HCT116 (cell line): ENCODE results near the gene TPX2. TPM values are rescaled to one million over a fixed set of nuclear protein-coding genes. Genes with fewer than 3 reads are reported as not detected.

Experiments used
- ATAC-seq: fragments of 200-7000 bp; cut with Tn5 transposase; 2 replicates; pipeline ENCODE4 v1.9.1; 2020; ENCODE audit warnings: mild to moderate bottlenecking, moderate library complexity
- BruUV-seq: library from RNA; stranded (reverse); fragments of 400-500 nt; replicated peaks from 2 replicates; lab custom pipeline; 2021; lab: Mats Ljungman, UMichigan
- CTCF ChIA-PET: fragments of 300-600 bp; sonication (Branson Sonifier 250); formaldehyde crosslinking; loops from one replicate; lab custom pipeline; 2021; ENCODE audit warnings: antibody characterized with exemption; lab: Charles Lee
- POLR2A ChIA-PET: fragments of 300-600, 350-600 bp; sonication (Branson Sonifier 250); formaldehyde crosslinking; loops from one replicate; lab custom pipeline; 2021; ENCODE audit warnings: antibody characterized with exemption; lab: Charles Lee
- RAD21 ChIA-PET, 2 experiments: fragments of 300-600 bp; sonication (Branson Sonifier 250); formaldehyde crosslinking; loops; one replicate each; lab custom pipeline; 2023; ENCODE audit warnings: low total read pairs in 2 of 2; ENCODE audit not compliant: uncharacterized antibody in 2 of 2, unreplicated experiment in 2 of 2, low non-redundant PET in 1 of 2; lab: Charles Lee
- DNase-seq: peaks from one replicate; pipeline ENCODE4 v3.0.0-alpha.2; 2010; ENCODE audit warnings: low read depth, low spot score
- H2AFZ ChIP-seq: fragments of 200-600 bp; shearing (Covaris generic), sonication (generic); 2 replicates; pipeline ENCODE4 v1.6.1; 2017; ENCODE audit warnings: low read depth, mixed run types, mixed read lengths, antibody characterized with exemption, low read length; ENCODE audit not compliant: poor library complexity, severe bottlenecking
- H3K27ac ChIP-seq: 2 replicates; pipeline ENCODE4 v1.5.1; 2012; ENCODE audit warnings: low read depth, low read length
- H3K27me3 ChIP-seq: fragments of 200-600 bp; sonication (generic); 2 replicates; pipeline ENCODE4 v1.6.1; 2016; ENCODE audit warnings: mixed run types, low read length, mixed read lengths; ENCODE audit not compliant: insufficient read depth
- H3K36me3 ChIP-seq, 2 experiments: fragments of 200-500 bp in 1 of 2; fragments of 200-600 bp in 1 of 2; sonication (Bioruptor generic) in 1 of 2; sonication (generic) in 1 of 2; 2 replicates each; pipeline versions ENCODE4 v1.5.1 to v1.6.1; 2014 to 2016; ENCODE audit warnings: low read length in 2 of 2, inconsistent platforms in 1 of 2, mixed read lengths in 1 of 2, mixed run types in 1 of 2; ENCODE audit not compliant: insufficient read depth in 2 of 2, control insufficient read depth in 1 of 2
- H3K4me1 ChIP-seq, 2 experiments: fragments of 200-600 bp in 1 of 2; sonication (generic) in 1 of 2; 2 replicates each; pipeline versions ENCODE4 v1.5.1 to v1.6.1; 2012 to 2017; ENCODE audit warnings: low read length in 2 of 2, inconsistent platforms in 1 of 2, mild to moderate bottlenecking in 1 of 2, mixed read lengths in 1 of 2, mixed run types in 1 of 2, moderate library complexity in 1 of 2; ENCODE audit not compliant: insufficient read depth in 2 of 2, control insufficient read depth in 1 of 2
- H3K4me2 ChIP-seq: fragments of 200-600 bp; sonication (generic); 2 replicates; pipeline ENCODE4 v1.6.1; 2017; ENCODE audit warnings: mixed run types, low read length, mixed read lengths
- H3K4me3 ChIP-seq, 2 experiments: fragments of 200-600 bp in 1 of 2; sonication (generic) in 1 of 2; replicated peaks in 1 of 2; 2 replicates each; pipeline ENCODE4 v1.5.1; 2011 to 2016; ENCODE audit warnings: low read length in 2 of 2, control low read depth in 1 of 2, low read depth in 1 of 2, mild to moderate bottlenecking in 1 of 2, mixed read lengths in 1 of 2, mixed run types in 1 of 2
- H3K79me2 ChIP-seq: fragments of 200-600 bp; sonication (generic); 2 replicates; pipeline ENCODE4 v1.6.1; 2017; ENCODE audit warnings: mild to moderate bottlenecking, mixed run types, low read length, moderate library complexity, mixed read lengths; ENCODE audit not compliant: insufficient read depth
- H3K9ac ChIP-seq: fragments of 200-600 bp; sonication (generic); 2 replicates; pipeline ENCODE4 v1.6.1; 2016; ENCODE audit warnings: low read length, mixed read lengths
- H3K9me2 ChIP-seq: fragments of 200-600 bp; sonication (generic), shearing (Covaris generic); 2 replicates; pipeline ENCODE4 v1.6.1; 2017; ENCODE audit warnings: mixed run types, mild to moderate bottlenecking, moderate library complexity; ENCODE audit not compliant: insufficient read depth
- H3K9me3 ChIP-seq, 2 experiments: fragments of 200-500 bp in 1 of 2; fragments of 200-600 bp in 1 of 2; sonication (Bioruptor generic) in 1 of 2; sonication (generic) in 1 of 2; 2 replicates each; pipeline ENCODE4 v1.6.1; 2014 to 2017; ENCODE audit warnings: low read length in 2 of 2, mixed read lengths in 2 of 2, inconsistent platforms in 1 of 2, low read depth in 1 of 2, mild to moderate bottlenecking in 1 of 2, mixed run types in 1 of 2, moderate library complexity in 1 of 2; ENCODE audit not compliant: control insufficient read depth in 1 of 2, insufficient read depth in 1 of 2
- H4K20me1 ChIP-seq: fragments of 200-600 bp; sonication (generic), shearing (Covaris generic); 2 replicates; pipeline ENCODE4 v1.6.1; 2017; ENCODE audit warnings: mixed run types, mild to moderate bottlenecking, moderate library complexity; ENCODE audit not compliant: insufficient read depth
- CBX3 ChIP-seq: IDR thresholded peaks from 2 replicates; pipeline ENCODE4 v1.6.1; 2012; ENCODE audit warnings: low read depth
- CEBPB ChIP-seq: IDR thresholded peaks from 2 replicates; pipeline ENCODE4 v1.6.1; 2012; ENCODE audit warnings: low read depth
- EGR1 ChIP-seq: IDR thresholded peaks from 2 replicates; pipeline ENCODE4 v1.6.1; 2012; ENCODE audit warnings: low read depth
- ELF1 ChIP-seq: IDR thresholded peaks from 2 replicates; pipeline ENCODE4 v1.6.1; 2012; ENCODE audit warnings: low read depth, borderline replicate concordance
- EZH2 ChIP-seq: fragments of 200-600 bp; sonication (generic); IDR thresholded peaks from 2 replicates; pipeline ENCODE4 v1.6.1; 2017; ENCODE audit warnings: antibody characterized with exemption, mixed run types
- EZH2phosphoT487 ChIP-seq: fragments of 200-600 bp; IDR thresholded peaks from 2 replicates; pipeline ENCODE4 v1.6.1; 2018; ENCODE audit warnings: antibody characterized with exemption, borderline replicate concordance
- JUND ChIP-seq: IDR thresholded peaks from 2 replicates; pipeline ENCODE4 v1.6.1; 2012
- POLR2A ChIP-seq: IDR thresholded peaks from 2 replicates; pipeline ENCODE4 v1.7.0; 2011; ENCODE audit warnings: borderline replicate concordance; ENCODE audit not compliant: insufficient read depth, insufficient read length; ENCODE audit errors: extremely low read depth
- POLR2AphosphoS5 ChIP-seq: IDR thresholded peaks from 2 replicates; pipeline ENCODE4 v1.6.1; 2011; ENCODE audit warnings: mild to moderate bottlenecking, low read depth, low read length, moderate library complexity
- SIN3A ChIP-seq: IDR thresholded peaks from 2 replicates; pipeline ENCODE4 v1.6.1; 2012; ENCODE audit warnings: low read depth
- SP1 ChIP-seq: IDR thresholded peaks from 2 replicates; pipeline ENCODE4 v1.6.1; 2012; ENCODE audit warnings: low read depth
- SRF ChIP-seq: IDR thresholded peaks from 2 replicates; pipeline ENCODE4 v1.6.1; 2012; ENCODE audit warnings: low read depth
- YY1 ChIP-seq: IDR thresholded peaks from 2 replicates; pipeline ENCODE4 v1.6.1; 2011; ENCODE audit warnings: low read length, low read depth, moderate library complexity, mild to moderate bottlenecking; ENCODE audit not compliant: insufficient replicate concordance; ENCODE audit errors: extremely low read depth
- ZFX ChIP-seq: fragments of 450-650 bp; IDR thresholded peaks from 2 replicates; pipeline ENCODE4 v1.6.1; 2017
- ZNF274 ChIP-seq: fragments of 200-500 bp; sonication (Bioruptor generic); IDR thresholded peaks from 2 replicates; pipeline ENCODE4 v1.6.1; 2014; ENCODE audit warnings: mild to moderate bottlenecking, low read depth, low read length, inconsistent platforms
- intact Hi-C: fragments of 100-400 bp; cut with micrococcal nuclease; formaldehyde crosslinking; loops from 2 replicates; pipeline ENCODE4 v1.10.0; 2022
- total RNA-seq: library from RNA; stranded (reverse); gene quantifications from one replicate; pipeline ENCODE4 v1.2.1, GENCODE V29; 2021; ENCODE audit not compliant: unreplicated experiment
- TF ChIP-seq, protein P1 (sequence below): IDR thresholded peaks from 2 replicates; pipeline ENCODE4 v1.6.1; 2012; ENCODE audit warnings: low read depth
- TF ChIP-seq, protein P2 (sequence below): IDR thresholded peaks from 2 replicates; pipeline ENCODE4 v1.6.1; 2012
- TF ChIP-seq, protein P3 (sequence below), 3 experiments: fragments of 200-600 bp in 1 of 3; sonication (generic) in 1 of 3; IDR thresholded peaks in 2 of 3; conservative IDR thresholded peaks in 1 of 3; 2 replicates each; pipeline ENCODE4 v1.5.1; 2012 to 2017; ENCODE audit warnings: low read depth in 2 of 3, low read length in 2 of 3, antibody characterized with exemption in 1 of 3, borderline replicate concordance in 1 of 3, control low read depth in 1 of 3, mild to moderate bottlenecking in 1 of 3, mixed read lengths in 1 of 3, mixed run types in 1 of 3, moderate library complexity in 1 of 3; ENCODE audit not compliant: insufficient read depth in 1 of 3
- TF ChIP-seq, protein P4 (sequence below): IDR thresholded peaks from 2 replicates; pipeline ENCODE4 v1.6.1; 2011; ENCODE audit warnings: mild to moderate bottlenecking, low read length, moderate library complexity; ENCODE audit not compliant: insufficient replicate concordance; ENCODE audit errors: extremely low read depth
- TF ChIP-seq, protein P5 (sequence below): IDR thresholded peaks from 2 replicates; pipeline ENCODE4 v1.6.1; 2012

TPX2 gene
- total RNA-seq, 1 experiment from 2014 or later, result 163 TPM

DNA sequence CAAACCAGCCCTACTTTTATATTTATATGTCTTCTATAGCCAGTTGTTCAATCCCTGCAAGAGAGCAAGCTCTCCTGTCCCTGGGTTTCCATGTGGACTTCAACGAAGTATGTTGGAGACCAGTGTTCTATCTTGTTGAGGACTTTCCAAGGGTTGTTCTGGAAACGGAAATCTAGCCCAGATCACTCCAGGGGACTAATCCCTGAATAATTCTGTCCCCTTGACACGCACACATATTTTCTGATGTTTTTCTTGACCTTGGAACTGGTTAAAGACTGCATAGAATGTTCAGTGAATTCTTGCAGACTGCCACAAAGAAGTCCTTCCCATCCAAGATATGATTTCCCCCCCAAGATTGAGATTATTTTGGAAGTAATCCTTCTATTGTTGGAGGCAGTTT is 70.6 kb downstream of the TPX2 start:
- no peak overlapping the region for H2AFZ ChIP-seq
- no peak overlapping the region for H3K4me3 ChIP-seq
- no peaks in the 10 kb centered on the region for H4K20me1 ChIP-seq
- ATAC-seq (no peak), DNase-seq (no peak)
- H3K9me3 ChIP-seq, result no peaks in the 10 kb centered on the region
- no peaks in the 10 kb centered on the region for H3K79me2 ChIP-seq
- H3K4me2 ChIP-seq, result no peak overlapping the region
- intact Hi-C loops, result no loop called here
- no peak overlapping the region for H3K9ac ChIP-seq
- no peaks in the 10 kb centered on the region for H3K27me3 ChIP-seq
- ChIA-PET RAD21 (no interaction called here), POLR2A (no interaction called here), CTCF (no interaction called here)
- peaks cover 4 to 7% of the 10 kb centered on the region in 2 experiments for H3K36me3 ChIP-seq
- no peaks in the 10 kb centered on the region for H3K9me2 ChIP-seq
- TF ChIP-seq EGR1, result no peak
- TF ChIP-seq ELF1, result no peak
- TF ChIP-seq, protein P1, sequence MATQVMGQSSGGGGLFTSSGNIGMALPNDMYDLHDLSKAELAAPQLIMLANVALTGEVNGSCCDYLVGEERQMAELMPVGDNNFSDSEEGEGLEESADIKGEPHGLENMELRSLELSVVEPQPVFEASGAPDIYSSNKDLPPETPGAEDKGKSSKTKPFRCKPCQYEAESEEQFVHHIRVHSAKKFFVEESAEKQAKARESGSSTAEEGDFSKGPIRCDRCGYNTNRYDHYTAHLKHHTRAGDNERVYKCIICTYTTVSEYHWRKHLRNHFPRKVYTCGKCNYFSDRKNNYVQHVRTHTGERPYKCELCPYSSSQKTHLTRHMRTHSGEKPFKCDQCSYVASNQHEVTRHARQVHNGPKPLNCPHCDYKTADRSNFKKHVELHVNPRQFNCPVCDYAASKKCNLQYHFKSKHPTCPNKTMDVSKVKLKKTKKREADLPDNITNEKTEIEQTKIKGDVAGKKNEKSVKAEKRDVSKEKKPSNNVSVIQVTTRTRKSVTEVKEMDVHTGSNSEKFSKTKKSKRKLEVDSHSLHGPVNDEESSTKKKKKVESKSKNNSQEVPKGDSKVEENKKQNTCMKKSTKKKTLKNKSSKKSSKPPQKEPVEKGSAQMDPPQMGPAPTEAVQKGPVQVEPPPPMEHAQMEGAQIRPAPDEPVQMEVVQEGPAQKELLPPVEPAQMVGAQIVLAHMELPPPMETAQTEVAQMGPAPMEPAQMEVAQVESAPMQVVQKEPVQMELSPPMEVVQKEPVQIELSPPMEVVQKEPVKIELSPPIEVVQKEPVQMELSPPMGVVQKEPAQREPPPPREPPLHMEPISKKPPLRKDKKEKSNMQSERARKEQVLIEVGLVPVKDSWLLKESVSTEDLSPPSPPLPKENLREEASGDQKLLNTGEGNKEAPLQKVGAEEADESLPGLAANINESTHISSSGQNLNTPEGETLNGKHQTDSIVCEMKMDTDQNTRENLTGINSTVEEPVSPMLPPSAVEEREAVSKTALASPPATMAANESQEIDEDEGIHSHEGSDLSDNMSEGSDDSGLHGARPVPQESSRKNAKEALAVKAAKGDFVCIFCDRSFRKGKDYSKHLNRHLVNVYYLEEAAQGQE, result no peak
- TF ChIP-seq, protein P2, sequence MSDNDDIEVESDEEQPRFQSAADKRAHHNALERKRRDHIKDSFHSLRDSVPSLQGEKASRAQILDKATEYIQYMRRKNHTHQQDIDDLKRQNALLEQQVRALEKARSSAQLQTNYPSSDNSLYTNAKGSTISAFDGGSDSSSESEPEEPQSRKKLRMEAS, result no peak
- no peak for TF ChIP-seq ZFX
- TF ChIP-seq SRF, result no peak
- TF ChIP-seq, protein P3, sequence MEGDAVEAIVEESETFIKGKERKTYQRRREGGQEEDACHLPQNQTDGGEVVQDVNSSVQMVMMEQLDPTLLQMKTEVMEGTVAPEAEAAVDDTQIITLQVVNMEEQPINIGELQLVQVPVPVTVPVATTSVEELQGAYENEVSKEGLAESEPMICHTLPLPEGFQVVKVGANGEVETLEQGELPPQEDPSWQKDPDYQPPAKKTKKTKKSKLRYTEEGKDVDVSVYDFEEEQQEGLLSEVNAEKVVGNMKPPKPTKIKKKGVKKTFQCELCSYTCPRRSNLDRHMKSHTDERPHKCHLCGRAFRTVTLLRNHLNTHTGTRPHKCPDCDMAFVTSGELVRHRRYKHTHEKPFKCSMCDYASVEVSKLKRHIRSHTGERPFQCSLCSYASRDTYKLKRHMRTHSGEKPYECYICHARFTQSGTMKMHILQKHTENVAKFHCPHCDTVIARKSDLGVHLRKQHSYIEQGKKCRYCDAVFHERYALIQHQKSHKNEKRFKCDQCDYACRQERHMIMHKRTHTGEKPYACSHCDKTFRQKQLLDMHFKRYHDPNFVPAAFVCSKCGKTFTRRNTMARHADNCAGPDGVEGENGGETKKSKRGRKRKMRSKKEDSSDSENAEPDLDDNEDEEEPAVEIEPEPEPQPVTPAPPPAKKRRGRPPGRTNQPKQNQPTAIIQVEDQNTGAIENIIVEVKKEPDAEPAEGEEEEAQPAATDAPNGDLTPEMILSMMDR (IDR thresholded peaks at IDR 0.05 in 2 of 3, conservative IDR thresholded peaks at IDR 0.05 in 1 of 3; ENCODE audit: borderline replicate concordance in 1 of 3, insufficient read depth in 1 of 3, low read depth in 2 of 3, low read length in 2 of 3), result no peak
- no peak for TF ChIP-seq POLR2A
- TF ChIP-seq CBX3, result no peak
- no peak for TF ChIP-seq EZH2
- TF ChIP-seq SP1, result no peak
- no peak for TF ChIP-seq POLR2AphosphoS5
- TF ChIP-seq YY1, result no peak
- no peak for TF ChIP-seq JUND
- no peak for TF ChIP-seq SIN3A
- no peak for TF ChIP-seq ZNF274
- TF ChIP-seq EZH2phosphoT487, result no peak
- TF ChIP-seq, protein P4, sequence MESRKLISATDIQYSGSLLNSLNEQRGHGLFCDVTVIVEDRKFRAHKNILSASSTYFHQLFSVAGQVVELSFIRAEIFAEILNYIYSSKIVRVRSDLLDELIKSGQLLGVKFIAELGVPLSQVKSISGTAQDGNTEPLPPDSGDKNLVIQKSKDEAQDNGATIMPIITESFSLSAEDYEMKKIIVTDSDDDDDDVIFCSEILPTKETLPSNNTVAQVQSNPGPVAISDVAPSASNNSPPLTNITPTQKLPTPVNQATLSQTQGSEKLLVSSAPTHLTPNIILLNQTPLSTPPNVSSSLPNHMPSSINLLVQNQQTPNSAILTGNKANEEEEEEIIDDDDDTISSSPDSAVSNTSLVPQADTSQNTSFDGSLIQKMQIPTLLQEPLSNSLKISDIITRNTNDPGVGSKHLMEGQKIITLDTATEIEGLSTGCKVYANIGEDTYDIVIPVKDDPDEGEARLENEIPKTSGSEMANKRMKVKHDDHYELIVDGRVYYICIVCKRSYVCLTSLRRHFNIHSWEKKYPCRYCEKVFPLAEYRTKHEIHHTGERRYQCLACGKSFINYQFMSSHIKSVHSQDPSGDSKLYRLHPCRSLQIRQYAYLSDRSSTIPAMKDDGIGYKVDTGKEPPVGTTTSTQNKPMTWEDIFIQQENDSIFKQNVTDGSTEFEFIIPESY, result no peak
- TF ChIP-seq CEBPB, result no peak
- TF ChIP-seq, protein P5, sequence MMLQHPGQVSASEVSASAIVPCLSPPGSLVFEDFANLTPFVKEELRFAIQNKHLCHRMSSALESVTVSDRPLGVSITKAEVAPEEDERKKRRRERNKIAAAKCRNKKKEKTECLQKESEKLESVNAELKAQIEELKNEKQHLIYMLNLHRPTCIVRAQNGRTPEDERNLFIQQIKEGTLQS, result no peak
- no peak overlapping the region for H3K27ac ChIP-seq
- H3K4me1 ChIP-seq, result peaks cover 0 to 11% of the 10 kb centered on the region in 2 experiments; a peak in 1 of 4 replicates
- BruUV-seq, result no TSS peak
